C4-2B (cell line): ENCODE data around the gene SPECC1.

ENCODE experiments used
- ZFX ChIP-seq: fragments of 450-650 bp; IDR thresholded peaks from 2 replicates; pipeline ENCODE4 v1.6.1; 2017
- TF ChIP-seq, protein P1 (sequence below): fragments of 450-650 bp; conservative IDR thresholded peaks from 2 replicates; pipeline ENCODE4 v1.5.1; 2017; ENCODE audit warnings: mild to moderate bottlenecking

GRCh38 chr17:20200016-20200795, 191.0 kb downstream of the SPECC1 start:
- TF ChIP-seq ZFX: no peak
- TF ChIP-seq, protein P1, sequence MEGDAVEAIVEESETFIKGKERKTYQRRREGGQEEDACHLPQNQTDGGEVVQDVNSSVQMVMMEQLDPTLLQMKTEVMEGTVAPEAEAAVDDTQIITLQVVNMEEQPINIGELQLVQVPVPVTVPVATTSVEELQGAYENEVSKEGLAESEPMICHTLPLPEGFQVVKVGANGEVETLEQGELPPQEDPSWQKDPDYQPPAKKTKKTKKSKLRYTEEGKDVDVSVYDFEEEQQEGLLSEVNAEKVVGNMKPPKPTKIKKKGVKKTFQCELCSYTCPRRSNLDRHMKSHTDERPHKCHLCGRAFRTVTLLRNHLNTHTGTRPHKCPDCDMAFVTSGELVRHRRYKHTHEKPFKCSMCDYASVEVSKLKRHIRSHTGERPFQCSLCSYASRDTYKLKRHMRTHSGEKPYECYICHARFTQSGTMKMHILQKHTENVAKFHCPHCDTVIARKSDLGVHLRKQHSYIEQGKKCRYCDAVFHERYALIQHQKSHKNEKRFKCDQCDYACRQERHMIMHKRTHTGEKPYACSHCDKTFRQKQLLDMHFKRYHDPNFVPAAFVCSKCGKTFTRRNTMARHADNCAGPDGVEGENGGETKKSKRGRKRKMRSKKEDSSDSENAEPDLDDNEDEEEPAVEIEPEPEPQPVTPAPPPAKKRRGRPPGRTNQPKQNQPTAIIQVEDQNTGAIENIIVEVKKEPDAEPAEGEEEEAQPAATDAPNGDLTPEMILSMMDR: no peak
